MM.1S (cell line): ENCODE data around the gene EVI5L.

Source experiments
- DNase-seq: peaks from one replicate; pipeline ENCODE4 v3.0.0-alpha.2; 2015
- H2AFZ ChIP-seq: fragments of 300-600 bp; sonication (generic); 2 replicates; pipeline ENCODE4 v1.6.0; 2016; ENCODE audit warnings: antibody characterized with exemption, low read length
- H3F3A ChIP-seq: fragments of 300-600 bp; sonication (generic); 2 replicates; pipeline ENCODE4 v1.6.1; 2016; ENCODE audit warnings: mild to moderate bottlenecking, antibody characterized with exemption, low read length, moderate library complexity, mixed read lengths; ENCODE audit not compliant: insufficient read depth
- H3K27ac ChIP-seq: fragments of 300-600 bp; sonication (generic); 2 replicates; pipeline ENCODE4 v1.5.1; 2016; ENCODE audit warnings: mild to moderate bottlenecking, low read length
- H3K27me3 ChIP-seq: fragments of 300-600 bp; sonication (generic); replicated peaks from 2 replicates; pipeline ENCODE4 v1.6.0; 2016; ENCODE audit warnings: low read length; ENCODE audit not compliant: insufficient read depth
- H3K36me3 ChIP-seq: fragments of 300-600 bp; sonication (generic); replicated peaks from 2 replicates; pipeline ENCODE4 v1.6.1; 2016; ENCODE audit warnings: mild to moderate bottlenecking, low read length, mixed read lengths; ENCODE audit not compliant: insufficient read depth
- H3K4me1 ChIP-seq: fragments of 300-600 bp; sonication (generic); 2 replicates; pipeline ENCODE4 v1.6.1; 2016; ENCODE audit warnings: low read length, mixed read lengths
- H3K4me2 ChIP-seq: fragments of 300-600 bp; sonication (generic); 2 replicates; pipeline ENCODE4 v1.6.0; 2016; ENCODE audit warnings: low read depth, low read length
- H3K4me3 ChIP-seq: fragments of 300-600 bp; sonication (generic); 2 replicates; pipeline ENCODE4 v1.5.1; 2016; ENCODE audit warnings: low read length, mixed read lengths
- H3K79me2 ChIP-seq: fragments of 300-600 bp; sonication (generic); 2 replicates; pipeline ENCODE4 v1.6.1; 2016; ENCODE audit warnings: mixed run types, low read length, mixed read lengths
- H3K9ac ChIP-seq: fragments of 300-600 bp; sonication (generic); 2 replicates; pipeline ENCODE4 v1.6.1; 2016; ENCODE audit warnings: low read length, mixed read lengths
- H3K9me2 ChIP-seq: fragments of 300-600 bp; sonication (generic); replicated peaks from 2 replicates; pipeline ENCODE4 v1.6.1; 2016; ENCODE audit warnings: mild to moderate bottlenecking, low read length, mixed read lengths; ENCODE audit not compliant: insufficient read depth
- H3K9me3 ChIP-seq: fragments of 300-600 bp; sonication (generic); replicated peaks from 2 replicates; pipeline ENCODE4 v1.6.1; 2016; ENCODE audit warnings: mild to moderate bottlenecking, low read length, mixed read lengths; ENCODE audit not compliant: insufficient read depth
- H4K20me1 ChIP-seq: fragments of 300-600 bp; sonication (generic); 2 replicates; pipeline ENCODE4 v1.6.1; 2016; ENCODE audit warnings: mild to moderate bottlenecking, low read length, moderate library complexity, mixed read lengths; ENCODE audit not compliant: insufficient read depth
- CTCF ChIP-seq: fragments of 300-600 bp; sonication (generic); IDR thresholded peaks from 2 replicates; pipeline ENCODE4 v1.5.1; 2016; ENCODE audit warnings: antibody characterized with exemption, low read length, mixed read lengths
- EZH2 ChIP-seq: fragments of 300-600 bp; sonication (generic); optimal IDR thresholded peaks from 2 replicates; pipeline ENCODE3; 2017; ENCODE audit warnings: low read depth, mild to moderate bottlenecking, antibody characterized with exemption, low read length, mixed read lengths
- EZH2phosphoT487 ChIP-seq: fragments of 300-600 bp; sonication (generic); IDR thresholded peaks from 2 replicates; pipeline ENCODE4 v1.6.1; 2018; ENCODE audit warnings: antibody characterized with exemption, low read length

Gene EVI5L

GRCh38 chr19:7865262-7865911, 35.4 kb downstream of the EVI5L start:
- no peaks in the 10 kb centered on the region for H3K9me2 ChIP-seq
- H3K9me3 ChIP-seq, result no peaks in the 10 kb centered on the region
- H3K4me2 ChIP-seq, result peak overlapping the region; percentile 68
- H3K4me1 ChIP-seq, result peaks cover 10% of the 10 kb centered on the region
- peak; percentile 29 for DNase-seq
- no peaks in the 10 kb centered on the region for H3K36me3 ChIP-seq
- no peak for TF ChIP-seq EZH2
- peak; percentile 20 for TF ChIP-seq CTCF
- no peak for TF ChIP-seq EZH2phosphoT487
- H2AFZ ChIP-seq, result peak overlapping the region; percentile 37
- peak overlapping the region; percentile 24; the same call in 1 of the 2 replicates for H3K9ac ChIP-seq
- H3K27ac ChIP-seq, result no peak overlapping the region
- no peaks in the 10 kb centered on the region for H4K20me1 ChIP-seq
- peak overlapping the region; percentile 51 for H3K4me3 ChIP-seq
- H3K79me2 ChIP-seq, result no peaks in the 10 kb centered on the region
- peaks cover 14% of the 10 kb centered on the region for H3K27me3 ChIP-seq
- no peaks in the 10 kb centered on the region for H3F3A ChIP-seq

- H3K27ac ChIP-seq, result no peak overlapping the region
- DNase-seq, result no peak
- no peak overlapping the region for H3K9ac ChIP-seq
- H3K4me1 ChIP-seq, result peaks cover 17% of the 10 kb centered on the region
- no peaks in the 10 kb centered on the region for H4K20me1 ChIP-seq
- no peak overlapping the region for H3K4me2 ChIP-seq
- H3K9me3 ChIP-seq, result no peaks in the 10 kb centered on the region
- TF ChIP-seq CTCF (no peak), EZH2phosphoT487 (no peak), EZH2 (no peak)
- H3K9me2 ChIP-seq, result no peaks in the 10 kb centered on the region
- H3K36me3 ChIP-seq, result no peaks in the 10 kb centered on the region
- peaks cover 14% of the 10 kb centered on the region for H3K27me3 ChIP-seq
- H2AFZ ChIP-seq, result no peak overlapping the region
- H3F3A ChIP-seq, result peaks cover 8% of the 10 kb centered on the region
- no peak overlapping the region for H3K4me3 ChIP-seq
- H3K79me2 ChIP-seq, result no peaks in the 10 kb centered on the region
These were observed 36.5 kb downstream of the EVI5L start for GRCh38 chr19:7866399-7867091.

GRCh38 chr19:7867092-7867844, 37.2 kb downstream of the EVI5L start:
- Histone ChIP-seq H3K4me1 (peaks cover 21% of the 10 kb centered on the region), H3K4me3 (no peak overlapping the region), H3F3A (peaks cover 12% of the 10 kb centered on the region), H3K9me2 (no peaks in the 10 kb centered on the region), H3K79me2 (no peaks in the 10 kb centered on the region), H3K9me3 (no peaks in the 10 kb centered on the region), H3K9ac (no peak overlapping the region), H2AFZ (no peak overlapping the region), H3K27ac (no peak overlapping the region), H4K20me1 (no peaks in the 10 kb centered on the region), H3K36me3 (no peaks in the 10 kb centered on the region), H3K27me3 (peaks cover 9% of the 10 kb centered on the region), H3K4me2 (no peak overlapping the region)
- TF ChIP-seq EZH2 (no peak), CTCF (no peak), EZH2phosphoT487 (no peak)
- no peak for DNase-seq
